Articular chondrocyte of knee joint (primary cell): ENCODE results near the gene TMEM119. TPM values are rescaled to one million over a fixed set of nuclear protein-coding genes. Genes with fewer than 3 reads are reported as not detected.

ENCODE experiments used
- total RNA-seq: library from RNA; depleted of rRNA; stranded (reverse); fragments of >200 nt; gene quantifications from 2 replicates; pipeline ENCODE4 v1.2.3, GENCODE V29; 2012

Gene TMEM119, protein sequence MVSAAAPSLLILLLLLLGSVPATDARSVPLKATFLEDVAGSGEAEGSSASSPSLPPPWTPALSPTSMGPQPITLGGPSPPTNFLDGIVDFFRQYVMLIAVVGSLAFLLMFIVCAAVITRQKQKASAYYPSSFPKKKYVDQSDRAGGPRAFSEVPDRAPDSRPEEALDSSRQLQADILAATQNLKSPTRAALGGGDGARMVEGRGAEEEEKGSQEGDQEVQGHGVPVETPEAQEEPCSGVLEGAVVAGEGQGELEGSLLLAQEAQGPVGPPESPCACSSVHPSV
- 20.0 and 37.8 TPM in 2 replicates for total RNA-seq

DNA sequence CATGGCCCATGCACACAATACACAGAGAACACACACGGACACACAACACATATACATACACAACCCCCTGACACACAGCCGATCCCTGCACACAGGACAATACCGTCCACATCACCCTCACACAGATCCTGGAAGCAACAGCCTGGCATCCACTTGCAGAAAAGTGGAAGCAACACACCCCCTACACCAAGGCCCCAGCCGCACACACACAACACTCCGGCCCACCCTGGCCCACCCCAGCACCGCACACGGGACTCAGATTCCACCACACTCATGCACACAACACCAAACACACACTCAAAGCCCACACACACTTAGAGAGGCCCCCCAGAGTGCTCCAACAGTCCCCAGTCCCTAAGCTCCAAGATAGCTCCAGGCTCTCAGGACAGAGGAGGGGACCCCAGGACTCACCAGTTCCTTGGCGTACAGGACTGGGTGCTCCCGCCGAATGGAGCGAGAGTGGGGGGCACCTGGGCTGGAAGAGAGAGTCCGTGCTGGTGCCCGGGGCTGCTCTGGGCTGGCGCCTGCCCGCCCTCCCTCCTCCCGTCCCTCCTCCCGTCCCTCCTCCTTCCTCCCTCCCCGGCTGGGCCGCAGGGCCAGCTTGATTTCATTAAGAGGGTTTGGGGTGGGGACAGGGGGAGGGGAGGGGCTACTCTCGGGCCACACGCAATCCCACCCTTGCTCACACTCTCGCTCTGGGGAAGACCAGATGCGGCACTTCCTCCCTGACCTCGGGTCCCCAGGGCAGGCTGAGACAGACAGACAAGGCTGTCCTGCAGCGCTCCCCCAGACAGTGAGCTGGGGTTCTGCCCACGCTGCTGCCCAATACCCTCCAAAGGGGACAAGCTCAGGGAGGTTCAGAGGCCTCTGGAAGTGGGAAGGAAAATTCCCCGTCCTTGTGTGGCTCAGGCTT lies at the start of gene TMEM119:
TSS of gene TMEM119 (minus strand) at position 526 of the 913 bp plus-strand sequence. CDS start 5,701 bp downstream, outside the sequence.

DNA sequence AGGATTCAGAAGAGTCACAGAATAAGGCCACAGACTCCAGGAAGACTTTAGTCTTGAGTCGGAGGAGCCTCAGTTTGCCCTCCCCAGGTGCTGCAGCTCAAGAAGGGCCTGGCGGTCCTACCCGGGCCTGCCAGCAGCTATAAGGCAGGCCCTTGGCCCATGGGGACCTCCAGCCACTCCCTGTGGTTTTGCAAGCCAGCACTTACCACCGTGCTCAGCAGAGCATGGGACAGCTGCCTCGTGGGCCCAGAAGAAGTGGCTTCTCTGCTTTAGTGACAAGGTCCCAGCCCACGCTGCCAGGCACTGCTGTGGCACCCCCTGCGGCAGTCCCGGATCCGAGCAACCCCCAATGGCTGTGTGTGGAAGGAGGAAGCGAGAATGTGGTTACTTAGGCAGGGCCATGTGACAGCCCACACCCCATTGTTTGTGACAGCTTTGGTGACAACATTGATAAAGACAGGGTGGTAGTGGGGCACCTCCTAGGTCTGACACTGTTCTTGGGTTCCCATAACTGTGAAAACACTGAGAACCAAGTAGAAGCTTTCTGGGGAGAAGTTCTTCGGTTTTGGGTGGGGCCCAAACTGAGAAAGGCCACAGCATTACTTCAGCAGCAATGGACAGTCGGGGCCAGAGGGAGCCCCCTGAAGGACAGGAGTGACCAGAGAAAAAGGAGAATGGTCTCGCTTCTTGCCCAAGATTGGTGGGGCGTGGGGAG lies 35.8 kb upstream of the TMEM119 start, which contains the start of gene SELPLG:
TSS of gene SELPLG (minus strand) at position 361 of the 715 bp plus-strand sequence. CDS start 9,587 bp downstream, outside the sequence.

DNA sequence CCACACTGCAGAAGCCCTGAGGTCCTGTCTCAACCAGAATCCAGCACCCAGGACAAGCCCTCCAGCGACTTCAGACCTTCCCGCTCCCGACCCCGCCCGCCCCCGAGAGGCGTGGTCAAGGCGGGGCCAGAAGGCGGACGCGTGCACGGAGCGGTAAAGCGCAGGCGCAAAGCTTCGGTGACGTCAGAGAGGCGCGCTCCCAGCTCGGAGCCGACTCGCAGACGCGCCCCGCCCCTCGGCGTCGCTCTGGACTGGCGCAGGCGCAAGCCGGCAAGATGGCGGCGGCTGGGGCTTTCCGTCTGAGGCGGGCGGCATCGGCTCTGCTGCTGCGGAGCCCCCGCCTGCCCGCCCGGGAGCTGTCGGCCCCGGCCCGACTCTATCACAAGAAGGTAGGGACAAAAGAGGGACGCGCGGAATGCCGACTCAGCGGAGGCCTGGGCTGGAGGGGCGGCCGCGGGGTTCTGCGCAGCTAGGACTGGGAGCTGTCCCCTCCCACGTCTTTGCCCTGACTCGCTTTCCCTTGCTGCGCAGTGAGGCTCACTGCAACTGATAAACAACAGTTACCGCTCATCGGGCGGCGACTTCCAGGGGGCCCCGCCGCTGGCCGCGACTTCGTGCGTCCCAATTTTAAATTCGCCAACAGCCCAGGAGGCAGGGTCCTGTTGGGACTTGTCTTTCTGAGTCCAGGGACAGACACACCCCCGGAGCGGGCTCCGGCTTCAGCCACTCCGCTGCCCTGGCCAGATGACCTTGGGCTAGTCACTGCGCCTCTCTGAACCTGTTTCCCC lies 35.3 kb downstream of the TMEM119 start, which contains the start of gene ISCU:
TSS of gene ISCU (plus strand) at position 249 of the 788 bp plus-strand sequence. CDS start at position 276, 27 bp downstream.

DNA sequence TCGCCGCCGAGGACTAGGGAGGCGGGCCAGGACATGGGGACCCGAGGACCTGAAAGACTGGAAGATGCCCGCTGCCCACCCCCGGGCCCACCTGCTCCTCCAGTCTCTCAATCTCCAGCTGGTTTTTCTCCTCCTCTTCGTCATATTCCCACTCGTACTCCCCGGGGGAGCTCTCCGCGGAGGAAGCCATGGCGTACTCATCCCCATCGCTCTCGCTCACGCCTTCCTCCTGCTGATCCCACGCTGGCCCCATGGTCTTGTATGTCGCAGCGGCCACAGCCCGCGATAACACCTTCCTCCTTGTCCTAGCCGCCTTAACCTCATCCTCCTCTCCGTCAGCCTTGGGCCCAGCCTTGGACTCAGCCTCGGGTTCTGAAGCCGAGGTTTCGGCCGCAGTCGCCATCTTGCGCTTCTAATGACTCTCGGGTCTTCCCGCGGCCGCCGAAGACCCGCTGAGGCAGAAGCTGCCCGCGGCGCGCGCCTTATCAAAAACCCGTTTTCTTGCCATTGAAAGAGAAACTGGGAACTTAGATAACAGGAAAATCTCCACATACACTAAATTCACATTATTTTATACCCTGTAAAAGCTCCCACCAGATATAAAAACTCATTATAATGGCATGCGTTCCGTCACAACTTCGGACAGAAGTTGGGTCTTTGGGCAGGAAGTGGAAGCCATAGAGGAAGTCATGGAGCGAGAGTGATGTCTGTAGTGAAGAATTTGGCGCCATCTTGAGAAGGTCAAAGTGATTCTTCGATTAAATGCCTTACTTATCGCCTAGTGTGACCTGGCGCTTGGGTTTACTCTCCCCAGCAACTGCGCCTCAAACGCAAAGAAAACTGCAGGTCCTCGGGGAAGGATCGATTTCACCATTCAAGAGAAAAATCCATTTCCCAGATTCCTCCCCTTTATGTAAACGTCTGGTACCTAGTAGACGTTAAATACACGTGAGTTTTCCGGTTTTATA lies 36.8 kb downstream of the TMEM119 start, which contains the start of gene SART3:
TSS of gene SART3 (minus strand) at position 422 of the 968 bp plus-strand sequence. CDS start at position 403, 19 bp downstream.

Other genes starting within 250 kb of the TMEM119 start
- gene FICD, start 82.8 kb downstream of the TMEM119 start, total RNA-seq, result 6.9 and 8.0 TPM in 2 replicates
- gene SART3, start 36.9 kb downstream of the TMEM119 start, total RNA-seq, result 41.4 and 43.9 TPM in 2 replicates
- gene ISCU, start 35.5 kb downstream of the TMEM119 start, total RNA-seq, result 123 and 147 TPM in 2 replicates
- gene SELPLG, start 35.8 kb upstream of the TMEM119 start, total RNA-seq, result 2.9 and 3.9 TPM in 2 replicates
- gene CORO1C, start 133.4 kb upstream of the TMEM119 start, total RNA-seq, result 374 and 388 TPM in 2 replicates